Fibroblast of villous mesenchyme (primary cell): ENCODE results near the gene CTSH. TPM values are rescaled to one million over a fixed set of nuclear protein-coding genes. Genes with fewer than 3 reads are reported as not detected.
A peak's percentile ranks its signal among the peaks of the same experiment; 100 is the strongest.
"Not testable (repeated sequence)": the region's sequence is repeated elsewhere in the genome, so short reads cannot be mapped to it uniquely, and the experiment has no call there.

ENCODE experiments used
- DNase-seq: peaks from one replicate; pipeline ENCODE4 v3.0.0-alpha.2; 2010; ENCODE audit warnings: low read depth
- H3K4me3 ChIP-seq: 2 replicates; pipeline ENCODE4 v1.5.1; 2011; ENCODE audit warnings: low read depth, mild to moderate bottlenecking, low read length
- total RNA-seq: library from RNA; depleted of rRNA; stranded (reverse); fragments of >200 nt; gene quantifications from 2 replicates; pipeline ENCODE4 v1.2.3, GENCODE V29; 2012
- TF ChIP-seq, protein P1 (sequence below): IDR thresholded peaks from 2 replicates; pipeline ENCODE4 v1.5.1; 2012; ENCODE audit warnings: low read depth, mild to moderate bottlenecking, low read length; ENCODE audit not compliant: insufficient read depth

The CTSH gene
- total RNA-seq, 1 donor: 15.1 TPM

DNA sequence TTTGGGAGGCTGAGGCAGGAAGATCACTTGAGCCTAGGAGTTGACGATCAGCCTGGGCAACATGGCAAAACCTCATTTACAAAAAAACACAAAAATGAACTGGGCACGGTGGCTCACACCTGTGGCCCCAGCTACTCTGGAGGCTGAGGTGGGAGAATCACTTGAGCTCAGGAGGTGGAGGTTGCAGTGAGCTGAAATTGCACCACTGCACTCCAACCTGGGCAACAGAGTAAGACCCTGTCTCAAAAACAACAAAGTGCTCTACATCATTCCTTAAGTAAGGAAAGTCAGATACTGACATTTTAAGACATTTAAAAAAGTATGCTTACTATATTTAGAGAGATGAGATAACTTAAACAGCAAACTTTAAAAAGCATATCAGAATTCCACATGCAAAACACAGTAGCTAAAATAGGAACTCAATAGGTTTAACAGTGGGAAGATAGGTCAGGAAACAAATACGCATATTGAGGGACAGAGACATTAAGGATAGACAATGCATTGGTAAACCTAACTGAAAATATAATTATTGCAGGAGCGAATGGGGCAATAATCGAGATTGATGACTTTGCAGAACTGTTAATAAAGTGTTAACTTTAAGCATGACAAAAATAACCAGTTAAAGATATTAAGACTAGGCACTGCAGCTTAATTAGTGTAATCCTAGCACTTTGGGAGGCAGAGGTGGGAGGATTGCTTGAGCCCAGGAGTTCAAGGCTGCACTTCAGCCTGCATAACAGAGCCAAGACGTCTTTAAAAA lies 40.1 kb downstream of the CTSH start:
- TF ChIP-seq, protein P1, sequence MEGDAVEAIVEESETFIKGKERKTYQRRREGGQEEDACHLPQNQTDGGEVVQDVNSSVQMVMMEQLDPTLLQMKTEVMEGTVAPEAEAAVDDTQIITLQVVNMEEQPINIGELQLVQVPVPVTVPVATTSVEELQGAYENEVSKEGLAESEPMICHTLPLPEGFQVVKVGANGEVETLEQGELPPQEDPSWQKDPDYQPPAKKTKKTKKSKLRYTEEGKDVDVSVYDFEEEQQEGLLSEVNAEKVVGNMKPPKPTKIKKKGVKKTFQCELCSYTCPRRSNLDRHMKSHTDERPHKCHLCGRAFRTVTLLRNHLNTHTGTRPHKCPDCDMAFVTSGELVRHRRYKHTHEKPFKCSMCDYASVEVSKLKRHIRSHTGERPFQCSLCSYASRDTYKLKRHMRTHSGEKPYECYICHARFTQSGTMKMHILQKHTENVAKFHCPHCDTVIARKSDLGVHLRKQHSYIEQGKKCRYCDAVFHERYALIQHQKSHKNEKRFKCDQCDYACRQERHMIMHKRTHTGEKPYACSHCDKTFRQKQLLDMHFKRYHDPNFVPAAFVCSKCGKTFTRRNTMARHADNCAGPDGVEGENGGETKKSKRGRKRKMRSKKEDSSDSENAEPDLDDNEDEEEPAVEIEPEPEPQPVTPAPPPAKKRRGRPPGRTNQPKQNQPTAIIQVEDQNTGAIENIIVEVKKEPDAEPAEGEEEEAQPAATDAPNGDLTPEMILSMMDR: no peak
- no peak overlapping the region for H3K4me3 ChIP-seq
- no peak for DNase-seq

DNA sequence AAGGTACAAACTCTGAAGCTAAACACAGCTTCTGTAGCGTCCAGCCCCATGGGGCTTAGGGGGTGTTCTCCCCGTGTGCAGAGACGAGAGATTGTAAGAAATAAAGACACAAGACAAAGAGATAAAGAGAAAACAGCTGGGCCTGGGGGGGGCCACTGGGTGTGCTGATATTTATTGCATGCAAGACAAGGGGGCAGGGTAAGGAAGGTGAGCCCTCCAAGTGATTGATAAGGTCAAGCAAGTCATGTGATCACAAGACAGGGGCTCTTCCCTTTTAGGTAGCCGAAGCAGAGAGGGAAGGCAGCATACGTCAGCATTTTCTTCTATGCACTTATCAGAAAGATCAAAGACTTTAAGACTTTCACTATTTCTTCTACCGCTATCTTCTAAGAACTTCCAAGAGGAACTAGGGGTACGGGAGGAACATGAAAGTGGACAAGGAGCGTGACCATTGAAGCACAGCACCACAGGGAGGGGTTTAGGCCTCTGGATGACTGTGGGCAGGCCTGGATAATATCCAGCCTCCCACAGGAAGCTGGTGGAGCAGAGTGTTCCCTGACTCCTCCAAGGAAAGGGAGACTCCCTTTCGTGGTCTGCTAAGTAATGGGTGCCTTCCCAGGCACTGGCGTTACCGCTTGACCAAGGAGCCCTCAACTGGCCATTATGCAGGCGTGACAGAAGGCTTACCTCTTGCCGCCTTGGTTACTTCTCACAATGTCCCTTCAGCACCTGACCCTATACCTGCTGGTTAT lies 42.4 kb downstream of the CTSH start:
- H3K4me3 ChIP-seq: not testable (repeated sequence)
- DNase-seq: peak; percentile 76

DNA sequence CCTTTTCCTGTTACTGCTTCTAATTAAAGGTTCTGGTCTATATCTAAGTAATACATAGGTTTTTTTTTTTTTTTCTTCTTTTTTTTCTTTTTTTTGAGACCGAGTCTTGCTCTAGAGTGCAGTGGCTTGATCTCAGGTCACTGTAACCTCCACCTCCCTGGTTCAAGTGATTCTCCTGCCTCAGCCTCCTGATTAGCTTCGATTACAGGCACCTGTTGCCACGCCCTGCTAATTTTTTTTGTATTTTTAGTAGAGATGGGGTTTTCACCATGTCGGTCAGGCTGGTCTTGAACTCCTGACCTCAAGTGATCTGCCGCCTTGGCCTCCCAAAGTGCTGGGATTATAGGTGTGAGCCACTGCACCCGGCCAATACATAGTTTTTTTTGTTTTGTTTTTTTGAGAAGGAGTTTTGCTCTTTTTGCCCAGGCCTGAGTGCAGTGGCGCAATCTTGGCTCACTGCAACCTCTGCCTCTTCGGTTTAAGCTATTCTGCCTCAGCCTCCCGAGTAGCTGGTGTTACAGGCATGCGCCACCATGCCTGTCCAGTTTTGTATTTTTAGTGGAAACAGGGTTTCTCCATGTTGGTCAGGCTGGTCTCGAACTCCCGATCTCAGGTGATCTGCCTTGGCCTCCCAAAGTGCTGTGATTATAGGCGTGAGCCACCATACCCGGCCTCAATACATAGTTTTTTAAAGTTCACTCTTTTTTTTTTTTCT lies 43.9 kb downstream of the CTSH start:
- H3K4me3 ChIP-seq: not testable (repeated sequence)

DNA sequence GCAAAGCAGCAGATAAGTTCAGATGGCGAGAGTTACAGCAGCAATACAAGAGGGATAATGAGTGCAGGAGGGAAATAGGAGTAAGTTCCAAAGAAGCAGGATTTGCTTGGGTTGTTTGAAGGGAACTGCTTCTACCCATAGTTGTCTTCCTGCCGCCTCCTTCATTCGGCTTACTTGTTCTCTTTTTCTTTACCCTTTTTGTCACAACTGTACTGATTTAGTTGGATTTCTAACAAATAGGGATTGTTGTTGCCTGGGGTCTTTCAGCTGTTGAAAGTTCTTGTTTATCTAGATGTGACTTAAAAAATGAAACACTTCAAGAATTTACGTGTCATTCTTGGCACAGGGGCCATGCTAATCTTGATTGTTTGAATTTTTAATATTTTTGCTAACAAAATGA lies 46.3 kb downstream of the CTSH start:
- H3K4me3 ChIP-seq: no peak overlapping the region
- no peak for DNase-seq
- TF ChIP-seq, protein P1: no peak

More for the DNA sequence above, 43.9 kb downstream of the CTSH start:
- DNase-seq: not testable (repeated sequence)

DNA sequence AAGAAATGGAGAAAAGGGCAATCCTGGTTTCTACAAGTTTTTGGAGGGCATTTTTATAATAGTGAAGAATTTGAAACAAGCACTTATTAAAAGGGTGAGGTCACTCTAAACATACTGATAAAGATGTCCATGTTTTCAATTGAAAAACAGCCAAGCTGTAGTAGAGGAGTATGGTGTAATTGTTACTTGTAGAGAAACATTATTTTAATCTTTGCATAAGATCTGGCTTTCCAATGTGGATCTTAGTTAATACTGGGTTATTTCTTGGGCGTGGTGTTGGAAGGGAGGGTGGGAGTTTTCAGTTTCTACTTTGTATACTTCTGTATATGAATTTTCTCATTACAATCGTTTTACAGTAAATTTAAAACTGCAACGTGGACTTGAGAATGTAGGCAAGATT lies 49.4 kb downstream of the CTSH start:
- no peak for DNase-seq
- TF ChIP-seq, protein P1: no peak
- no peak overlapping the region for H3K4me3 ChIP-seq

DNA sequence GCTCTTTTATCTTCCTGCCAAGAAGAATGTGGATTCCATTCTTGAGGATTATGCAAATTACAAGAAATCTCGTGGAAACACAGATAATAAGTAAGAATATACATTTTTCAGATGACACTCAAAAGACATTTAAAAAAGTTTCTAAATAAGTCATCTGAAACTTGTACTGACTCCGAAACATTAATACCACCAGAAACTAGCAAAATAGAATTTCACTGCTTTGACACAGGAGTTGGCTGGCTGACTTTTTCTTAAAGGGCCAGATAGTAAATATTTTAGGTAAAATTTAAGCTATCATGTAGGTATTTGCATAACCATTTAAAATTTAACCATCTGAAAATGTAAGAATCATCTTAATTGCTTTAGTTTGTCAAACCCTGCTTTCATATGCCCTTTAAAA lies 51.3 kb downstream of the CTSH start:
- TF ChIP-seq, protein P1: no peak
- H3K4me3 ChIP-seq: no peak overlapping the region
- no peak for DNase-seq

DNA sequence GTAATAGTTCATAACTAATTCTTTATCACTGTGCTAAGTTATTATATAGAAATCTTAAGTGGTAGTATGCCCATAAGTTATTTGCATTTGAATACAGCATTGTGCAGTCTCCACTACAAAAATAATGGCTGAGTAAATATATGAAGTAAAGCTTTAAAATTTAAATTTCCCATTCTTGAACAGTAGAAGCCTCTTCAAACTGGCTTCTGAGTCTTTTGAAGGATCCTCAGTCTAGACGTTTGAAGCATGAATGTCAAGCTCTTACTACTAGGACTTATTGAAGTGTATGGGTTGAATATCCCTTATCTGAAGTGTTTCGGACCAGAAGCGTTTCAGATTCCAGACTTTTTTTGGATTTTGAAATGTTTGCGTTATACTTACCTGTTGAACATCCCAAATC lies 55.8 kb downstream of the CTSH start:
- no peak overlapping the region for H3K4me3 ChIP-seq
- TF ChIP-seq, protein P1: no peak
- DNase-seq: no peak
